Loucy (cell line): ENCODE results near the gene AKAP11.

Source experiments
- EZH2phosphoT487 ChIP-seq: fragments of 200-600 bp; IDR thresholded peaks from 2 replicates; pipeline ENCODE4 v1.6.1; 2018; ENCODE audit warnings: antibody characterized with exemption, mild to moderate bottlenecking, moderate library complexity, borderline replicate concordance
- TF ChIP-seq, protein P1 (sequence below): fragments of 200-600 bp; sonication (generic); conservative IDR thresholded peaks from 2 replicates; pipeline ENCODE4 v1.5.1; 2014; ENCODE audit warnings: mild to moderate bottlenecking, antibody characterized with exemption, low read length

DNA sequence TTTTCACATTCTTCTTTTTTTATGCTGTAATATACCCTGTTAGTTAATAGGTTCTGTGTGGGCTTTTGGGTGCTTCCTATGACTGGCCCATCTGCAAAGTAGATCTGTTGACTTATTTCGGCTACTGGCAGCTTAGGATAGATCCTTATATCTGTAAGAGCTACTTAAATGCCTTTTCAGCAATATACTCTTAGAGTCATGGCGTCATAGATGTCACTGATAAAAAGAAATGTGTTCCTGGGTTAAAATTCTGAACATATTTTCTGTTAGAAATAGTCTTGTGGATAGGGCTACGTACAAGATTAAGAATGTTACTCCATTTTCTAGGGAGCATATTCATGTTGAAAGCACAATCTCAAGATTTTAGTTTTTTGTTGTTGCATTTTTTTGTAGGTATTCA is 4.7 kb downstream of the AKAP11 start:
- TF ChIP-seq, protein P1, sequence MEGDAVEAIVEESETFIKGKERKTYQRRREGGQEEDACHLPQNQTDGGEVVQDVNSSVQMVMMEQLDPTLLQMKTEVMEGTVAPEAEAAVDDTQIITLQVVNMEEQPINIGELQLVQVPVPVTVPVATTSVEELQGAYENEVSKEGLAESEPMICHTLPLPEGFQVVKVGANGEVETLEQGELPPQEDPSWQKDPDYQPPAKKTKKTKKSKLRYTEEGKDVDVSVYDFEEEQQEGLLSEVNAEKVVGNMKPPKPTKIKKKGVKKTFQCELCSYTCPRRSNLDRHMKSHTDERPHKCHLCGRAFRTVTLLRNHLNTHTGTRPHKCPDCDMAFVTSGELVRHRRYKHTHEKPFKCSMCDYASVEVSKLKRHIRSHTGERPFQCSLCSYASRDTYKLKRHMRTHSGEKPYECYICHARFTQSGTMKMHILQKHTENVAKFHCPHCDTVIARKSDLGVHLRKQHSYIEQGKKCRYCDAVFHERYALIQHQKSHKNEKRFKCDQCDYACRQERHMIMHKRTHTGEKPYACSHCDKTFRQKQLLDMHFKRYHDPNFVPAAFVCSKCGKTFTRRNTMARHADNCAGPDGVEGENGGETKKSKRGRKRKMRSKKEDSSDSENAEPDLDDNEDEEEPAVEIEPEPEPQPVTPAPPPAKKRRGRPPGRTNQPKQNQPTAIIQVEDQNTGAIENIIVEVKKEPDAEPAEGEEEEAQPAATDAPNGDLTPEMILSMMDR = no peak
- no peak for TF ChIP-seq EZH2phosphoT487
